Karpas-422 (cell line): ENCODE measurements around the gene ROS1. TPM values are rescaled to one million over a fixed set of nuclear protein-coding genes. Genes with fewer than 3 reads are reported as not detected.

ENCODE experiments used
- DNase-seq: peaks from one replicate; pipeline ENCODE4 v3.0.0-alpha.2; 2015
- H2AFZ ChIP-seq: fragments of 200-600 bp; sonication (generic); 2 replicates; pipeline ENCODE4 v1.6.1; 2014; ENCODE audit warnings: antibody characterized with exemption, low read length, mixed read lengths
- H3K27ac ChIP-seq: fragments of 200-600 bp; sonication (generic); 2 replicates; pipeline ENCODE4 v1.5.1; 2014; ENCODE audit warnings: mild to moderate bottlenecking, low read length, moderate library complexity
- H3K27me3 ChIP-seq: fragments of 200-600 bp; sonication (generic); 2 replicates; pipeline ENCODE4 v1.6.1; 2014; ENCODE audit warnings: low read length, mixed read lengths
- H3K36me3 ChIP-seq: fragments of 200-600 bp; sonication (generic); 2 replicates; pipeline ENCODE4 v1.6.1; 2014; ENCODE audit warnings: low read length, mixed read lengths; ENCODE audit not compliant: insufficient read depth
- H3K4me1 ChIP-seq: fragments of 200-600 bp; sonication (generic); 2 replicates; pipeline ENCODE4 v1.6.1; 2014; ENCODE audit warnings: mild to moderate bottlenecking, low read length, mixed read lengths
- H3K4me2 ChIP-seq: fragments of 200-600 bp; sonication (generic); 2 replicates; pipeline ENCODE4 v1.6.1; 2014; ENCODE audit warnings: low read length, low read depth, mild to moderate bottlenecking; ENCODE audit not compliant: poor library complexity, severe bottlenecking
- H3K4me3 ChIP-seq: fragments of 200-600 bp; sonication (generic); 2 replicates; pipeline ENCODE4 v1.5.1; 2014; ENCODE audit warnings: mild to moderate bottlenecking, antibody characterized with exemption, low read length, mixed read lengths
- H3K79me2 ChIP-seq: fragments of 200-600 bp; sonication (generic); 2 replicates; pipeline ENCODE4 v1.6.1; 2014; ENCODE audit warnings: mild to moderate bottlenecking, low read length, mixed read lengths
- H3K9ac ChIP-seq: fragments of 200-600 bp; sonication (generic); 2 replicates; pipeline ENCODE4 v1.6.0; 2014; ENCODE audit warnings: low read length
- H3K9me2 ChIP-seq: fragments of 200-600 bp; sonication (generic), shearing (Covaris generic); replicated peaks from 2 replicates; pipeline ENCODE4 v1.6.0; 2014; ENCODE audit warnings: mild to moderate bottlenecking, low read length, moderate library complexity; ENCODE audit not compliant: insufficient read depth
- H3K9me3 ChIP-seq: fragments of 300-700, 200-600 bp; sonication (generic); 2 replicates; pipeline ENCODE4 v1.6.1; 2014; ENCODE audit warnings: low read length, mixed read lengths
- H4K20me1 ChIP-seq: fragments of 200-600 bp; sonication (generic); 2 replicates; pipeline ENCODE4 v1.6.1; 2014; ENCODE audit warnings: mild to moderate bottlenecking, antibody characterized with exemption, low read length, low read depth; ENCODE audit not compliant: insufficient read depth
- total RNA-seq: library from RNA; depleted of rRNA; stranded (reverse); fragments of >200 nt; shearing (Covaris generic); gene quantifications from 2 replicates; pipeline ENCODE4 v1.2.3, GENCODE V29; 2014; ENCODE audit warnings: low replicate concordance

The ROS1 gene
- total RNA-seq, 1 experiment from 2014 or later: not detected

DNA sequence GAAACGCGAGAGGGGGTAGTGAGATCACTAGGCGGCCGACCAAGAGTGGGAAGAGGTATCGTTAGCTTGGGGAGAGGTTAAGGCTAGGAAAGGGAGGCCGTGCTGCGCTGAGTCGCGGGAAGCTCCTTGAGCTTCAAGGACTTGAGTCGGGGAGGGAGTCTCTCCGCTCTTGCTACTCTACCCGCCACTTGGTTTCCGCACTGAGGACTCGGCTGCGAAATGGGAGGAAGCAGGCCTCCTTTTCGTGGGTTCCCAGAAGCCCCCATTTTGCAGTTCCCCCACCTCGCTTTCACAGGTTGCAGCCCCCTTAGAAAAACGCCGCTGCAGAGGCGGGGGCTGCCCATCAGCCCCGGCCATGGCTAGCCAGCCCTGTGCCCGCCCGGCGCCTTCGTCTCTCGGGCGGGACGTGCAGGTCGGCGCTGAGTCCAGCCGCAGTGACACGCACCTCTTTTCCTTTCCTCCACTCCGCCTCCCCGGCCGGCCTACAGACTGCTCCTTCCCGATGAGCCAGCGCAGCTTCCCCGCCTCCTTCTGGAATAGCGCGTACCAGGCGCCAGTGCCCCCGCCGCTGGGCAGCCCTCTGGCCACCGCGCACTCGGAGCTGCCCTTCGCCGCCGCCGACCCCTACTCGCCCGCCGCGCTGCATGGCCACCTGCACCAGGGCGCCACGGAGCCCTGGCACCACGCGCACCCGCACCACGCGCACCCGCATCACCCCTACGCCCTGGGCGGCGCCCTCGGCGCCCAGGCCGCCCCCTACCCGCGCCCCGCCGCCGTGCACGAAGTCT is 155.5 kb downstream of the ROS1 start:
- no peaks in the 10 kb centered on the region for H3K27me3 ChIP-seq
- DNase-seq: no peak
- no peaks in the 10 kb centered on the region for H3K4me1 ChIP-seq

DNA sequence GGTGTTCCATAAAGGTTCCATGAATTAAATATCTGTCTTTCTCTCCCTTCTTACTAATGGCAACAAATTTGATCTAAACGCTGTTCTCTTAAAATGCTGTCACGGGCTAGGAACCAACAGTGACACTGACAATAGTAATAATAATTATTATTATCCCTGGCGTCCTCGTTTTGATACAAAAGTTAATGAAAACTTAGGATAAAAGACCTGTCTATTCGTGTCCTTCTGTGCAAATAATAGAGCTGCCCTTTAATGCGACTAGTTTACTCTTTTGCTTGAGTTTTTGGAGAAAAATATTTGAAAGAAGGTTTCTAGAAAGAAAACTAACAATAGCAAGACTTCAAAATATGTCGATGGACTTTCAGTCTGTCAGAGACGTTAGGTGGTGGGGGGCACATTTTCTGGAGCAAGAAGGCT is 156.1 kb downstream of the ROS1 start:
- Histone ChIP-seq H3K9me3 (no peaks in the 10 kb centered on the region), H3K79me2 (no peaks in the 10 kb centered on the region), H3K9ac (no peak overlapping the region), H3K36me3 (no peaks in the 10 kb centered on the region), H3K4me3 (no peak overlapping the region), H3K4me2 (no peak overlapping the region), H2AFZ (no peak overlapping the region), H3K27me3 (no peaks in the 10 kb centered on the region), H3K4me1 (no peaks in the 10 kb centered on the region), H4K20me1 (no peaks in the 10 kb centered on the region), H3K27ac (no peak overlapping the region), H3K9me2 (no peaks in the 10 kb centered on the region)
- DNase-seq: no peak

More for the DNA sequence above, 155.5 kb downstream of the ROS1 start:
- no peak overlapping the region for H2AFZ ChIP-seq
- no peak overlapping the region for H3K4me2 ChIP-seq
- no peaks in the 10 kb centered on the region for H3K36me3 ChIP-seq
- no peaks in the 10 kb centered on the region for H4K20me1 ChIP-seq
- no peak overlapping the region for H3K9ac ChIP-seq
- H3K4me3 ChIP-seq: no peak overlapping the region
- H3K9me2 ChIP-seq: no peaks in the 10 kb centered on the region
- H3K27ac ChIP-seq: no peak overlapping the region
- H3K9me3 ChIP-seq: no peaks in the 10 kb centered on the region
- no peaks in the 10 kb centered on the region for H3K79me2 ChIP-seq

DNA sequence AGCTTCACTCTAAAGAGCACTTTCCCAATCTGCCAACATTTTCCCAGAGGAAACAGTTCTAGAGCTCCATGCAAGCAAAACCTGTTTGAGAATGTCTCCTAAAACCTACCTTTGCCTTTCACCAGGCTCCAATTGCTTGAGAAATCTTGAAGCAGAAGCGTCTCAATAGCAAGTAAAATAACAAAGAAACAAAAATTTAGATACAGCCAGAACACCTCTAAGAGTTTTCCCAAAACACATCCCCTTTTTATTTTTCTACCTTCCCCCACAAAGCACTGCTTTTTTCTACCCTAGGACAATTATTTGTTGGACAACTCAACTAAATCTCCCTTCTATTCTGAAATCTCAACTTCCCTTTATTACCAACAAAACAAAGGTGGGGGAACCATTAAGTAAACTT is 156.8 kb downstream of the ROS1 start:
- Histone ChIP-seq H3K9ac (no peak overlapping the region), H3K4me3 (no peak overlapping the region), H3K9me2 (no peaks in the 10 kb centered on the region), H4K20me1 (no peaks in the 10 kb centered on the region), H3K79me2 (no peaks in the 10 kb centered on the region), H3K36me3 (no peaks in the 10 kb centered on the region), H2AFZ (no peak overlapping the region), H3K27ac (no peak overlapping the region), H3K4me1 (no peaks in the 10 kb centered on the region), H3K27me3 (no peaks in the 10 kb centered on the region), H3K4me2 (no peak overlapping the region), H3K9me3 (no peaks in the 10 kb centered on the region)
- no peak for DNase-seq

DNA sequence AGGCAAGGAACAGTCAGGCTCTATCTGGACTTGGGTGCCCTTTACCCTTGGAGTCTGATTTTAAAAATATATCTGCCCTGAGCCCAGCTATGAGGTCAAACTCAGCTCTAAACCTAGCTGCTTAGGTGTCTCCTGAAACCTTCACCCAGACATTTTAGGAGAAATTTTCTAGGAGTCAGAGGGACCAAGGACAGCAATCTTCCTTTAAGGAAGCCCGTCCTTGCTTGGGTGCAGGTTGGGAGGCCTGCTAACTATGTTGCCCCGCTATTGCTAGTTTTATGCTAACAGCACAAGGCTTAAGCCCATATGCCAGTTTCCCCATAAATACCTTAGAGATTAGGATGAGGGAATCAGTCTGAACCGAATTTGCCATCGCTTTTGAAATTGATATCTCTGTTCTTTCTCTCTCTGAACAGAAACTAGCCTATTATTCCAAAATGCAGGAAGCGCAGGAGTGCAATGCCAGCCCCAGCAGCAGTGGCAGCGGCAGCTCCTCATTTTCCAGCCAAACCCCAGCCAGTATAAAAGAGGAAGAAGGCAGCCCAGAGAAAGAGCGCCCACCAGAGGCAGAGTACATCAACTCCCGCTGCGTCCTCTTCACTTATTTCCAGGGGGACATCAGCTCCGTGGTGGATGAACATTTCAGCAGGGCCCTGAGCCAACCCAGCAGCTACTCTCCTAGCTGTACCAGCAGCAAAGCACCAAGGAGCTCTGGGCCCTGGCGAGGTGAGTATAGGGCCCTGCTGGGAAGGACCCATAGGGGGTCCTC is 157.8 kb downstream of the ROS1 start:
- no peaks in the 10 kb centered on the region for H3K36me3 ChIP-seq
- no peaks in the 10 kb centered on the region for H3K79me2 ChIP-seq
- no peaks in the 10 kb centered on the region for H3K9me3 ChIP-seq
- H4K20me1 ChIP-seq: no peaks in the 10 kb centered on the region
- H3K4me2 ChIP-seq: no peak overlapping the region
- no peak overlapping the region for H3K9ac ChIP-seq
- no peaks in the 10 kb centered on the region for H3K27me3 ChIP-seq
- H3K9me2 ChIP-seq: no peaks in the 10 kb centered on the region
- peak; percentile 54 for DNase-seq
- no peak overlapping the region for H3K27ac ChIP-seq
- H3K4me1 ChIP-seq: no peaks in the 10 kb centered on the region
- no peak overlapping the region for H2AFZ ChIP-seq
- no peak overlapping the region for H3K4me3 ChIP-seq

DNA sequence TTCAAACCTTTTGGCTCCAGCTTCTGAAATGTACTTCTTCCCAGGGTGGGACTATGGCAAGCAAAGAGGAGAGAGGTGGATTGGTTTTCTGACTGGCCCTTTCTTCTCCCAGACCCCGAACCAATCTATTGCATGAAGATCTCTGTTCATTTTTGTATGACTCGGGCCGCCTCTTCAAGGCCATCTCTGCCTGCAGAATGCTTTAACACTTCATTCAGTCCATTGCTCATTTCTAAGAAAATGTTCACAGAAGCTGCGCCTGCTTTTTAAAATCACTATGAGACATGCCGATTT is 158.7 kb downstream of the ROS1 start:
- no peaks in the 10 kb centered on the region for H3K4me1 ChIP-seq
- H3K4me3 ChIP-seq: no peak overlapping the region
- no peak overlapping the region for H3K4me2 ChIP-seq
- DNase-seq: no peak
- no peaks in the 10 kb centered on the region for H4K20me1 ChIP-seq
- no peaks in the 10 kb centered on the region for H3K9me3 ChIP-seq
- no peaks in the 10 kb centered on the region for H3K79me2 ChIP-seq
- H3K27ac ChIP-seq: no peak overlapping the region
- no peaks in the 10 kb centered on the region for H3K9me2 ChIP-seq
- no peaks in the 10 kb centered on the region for H3K36me3 ChIP-seq
- H3K9ac ChIP-seq: no peak overlapping the region
- no peak overlapping the region for H2AFZ ChIP-seq
- H3K27me3 ChIP-seq: no peaks in the 10 kb centered on the region

DNA sequence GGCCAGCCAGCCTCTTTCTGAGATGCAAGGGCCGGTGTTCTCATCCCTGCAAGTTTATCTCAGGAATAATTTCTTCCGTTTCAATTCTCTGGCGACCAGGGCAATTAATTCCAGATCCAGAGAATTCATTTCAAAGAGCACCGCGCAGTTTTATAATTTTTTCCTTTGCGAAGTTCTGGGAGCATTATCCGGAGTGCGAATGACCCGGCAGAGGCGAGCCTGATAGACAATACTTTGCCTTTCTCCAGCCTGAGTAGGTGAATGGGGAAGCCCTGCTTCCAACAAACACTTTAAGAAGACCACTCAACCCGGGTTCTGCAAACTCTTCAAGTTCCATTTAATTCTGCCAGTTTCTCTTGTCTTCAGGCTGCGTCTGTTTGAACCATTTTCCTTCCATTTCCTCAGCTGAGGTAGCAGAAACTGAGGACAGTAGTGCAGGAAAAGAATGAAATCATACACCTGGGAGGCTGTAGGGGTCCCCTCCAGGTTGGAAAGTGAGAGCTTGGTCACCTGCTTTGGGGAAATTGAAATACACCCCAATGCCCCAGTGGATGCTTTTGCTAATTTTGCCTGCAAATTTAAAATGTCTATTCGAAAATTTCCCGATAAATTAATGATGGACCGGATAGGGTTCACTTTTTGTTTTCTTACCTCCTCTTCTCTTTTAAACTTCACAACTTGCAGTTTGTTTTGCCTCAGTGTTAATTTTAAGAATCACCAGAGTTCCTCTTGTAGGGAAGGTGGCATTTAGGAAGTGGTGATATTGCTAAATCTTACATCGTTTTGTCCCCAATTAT is 159.3 kb downstream of the ROS1 start:
- DNase-seq: no peak
- Histone ChIP-seq H3K27me3 (no peaks in the 10 kb centered on the region), H3K4me2 (no peak overlapping the region), H3K79me2 (no peaks in the 10 kb centered on the region), H3K27ac (no peak overlapping the region), H3K9ac (no peak overlapping the region), H3K9me3 (no peaks in the 10 kb centered on the region), H4K20me1 (no peaks in the 10 kb centered on the region), H2AFZ (no peak overlapping the region), H3K4me1 (no peaks in the 10 kb centered on the region), H3K36me3 (no peaks in the 10 kb centered on the region), H3K4me3 (no peak overlapping the region), H3K9me2 (no peaks in the 10 kb centered on the region)

DNA sequence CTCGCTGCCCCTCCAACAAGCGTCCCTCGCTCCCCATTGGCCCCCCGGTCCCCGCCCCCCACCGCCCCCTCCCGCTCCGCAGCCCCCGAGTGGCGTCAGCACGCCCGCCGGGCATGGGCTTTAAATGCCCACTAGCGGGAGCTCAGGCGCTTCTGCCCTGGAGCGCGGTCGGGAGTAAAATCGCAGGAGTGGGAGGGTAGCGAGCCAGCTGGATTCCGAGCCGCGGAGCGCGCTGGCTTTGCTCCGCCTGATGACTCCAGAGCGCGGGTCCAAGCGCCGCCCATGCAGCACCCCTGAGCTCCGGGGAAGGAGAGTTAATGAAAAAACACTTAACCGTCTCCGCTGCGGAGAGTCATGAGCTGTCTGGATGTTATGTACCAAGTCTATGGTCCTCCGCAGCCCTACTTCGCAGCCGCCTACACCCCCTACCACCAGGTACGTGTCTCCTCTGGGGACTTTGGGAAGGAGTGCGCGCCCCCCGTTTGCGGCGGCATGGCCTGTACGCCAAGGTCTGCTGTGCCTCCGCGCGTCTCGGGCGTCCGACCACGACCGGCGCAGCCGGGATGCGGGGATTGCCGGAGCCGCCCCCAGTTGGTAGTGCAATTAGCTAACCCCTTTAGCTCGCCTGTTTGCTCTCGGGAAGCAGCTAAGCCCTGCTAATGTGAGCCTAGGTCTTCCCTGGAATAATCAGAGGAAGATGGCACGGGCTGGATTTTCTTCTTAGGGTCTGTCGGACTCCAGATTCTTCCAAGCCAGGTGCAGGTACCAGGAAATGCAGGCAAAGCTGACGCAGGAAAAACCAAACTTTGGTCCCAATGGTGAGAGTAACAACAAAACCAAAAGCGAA is 160.1 kb downstream of the ROS1 start, which contains the start of gene VGLL2:
Gene VGLL2, plus strand, starts transcription at position 149 of the 847 bp plus-strand sequence. Its CDS starts 206 bp downstream, at position 355.
- H3K4me3 ChIP-seq: no peak within 1 kb of the TSS
- no peaks in the 10 kb centered on the region for H3K9me3 ChIP-seq
- no peaks in the 10 kb centered on the region for H3K79me2 ChIP-seq
- H3K9me2 ChIP-seq: no peaks in the 10 kb centered on the region
- H3K9ac ChIP-seq: no peak within 1 kb of the TSS
- H3K27ac ChIP-seq: no peak within 1 kb of the TSS
- DNase-seq: no peak
- H3K27me3 ChIP-seq: no peaks in the 10 kb centered on the region
- no peaks in the 10 kb centered on the region for H4K20me1 ChIP-seq
- no peak within 1 kb of the TSS for H3K4me2 ChIP-seq
- H3K4me1 ChIP-seq: no peaks in the 10 kb centered on the region
- H2AFZ ChIP-seq: no peak within 1 kb of the TSS
- H3K36me3 ChIP-seq: no peaks in the 10 kb centered on the region
